Common myeloid progenitor, CD34-positive (primary cell): ENCODE results near the gene AGAP1.

Experiments used
- CTCF ChIA-PET: fragments of 350-600 bp; sonication (Branson Sonifier 250); formaldehyde crosslinking; loops from one replicate; lab custom pipeline; 2021; ENCODE audit warnings: antibody characterized with exemption; lab: Charles Lee
- POLR2A ChIA-PET: fragments of 350-600 bp; sonication (Branson Sonifier 250); formaldehyde crosslinking; loops from one replicate; lab custom pipeline; 2021; ENCODE audit warnings: antibody characterized with exemption; lab: Charles Lee
- DNase-seq, 3 donors: peaks; one replicate each; pipeline versions ENCODE4 v3.0.0 to v3.0.0-alpha.2; 2013
- H3K27ac ChIP-seq, 2 experiments: 1 replicate in 1 of 2; 2 replicates in 1 of 2; pipeline ENCODE4 v1.7.0; 2013; ENCODE audit warnings: inconsistent platforms in 2 of 2, low read length in 2 of 2, mild to moderate bottlenecking in 2 of 2, low read depth in 1 of 2, moderate library complexity in 1 of 2; ENCODE audit not compliant: severe bottlenecking in 2 of 2, insufficient read depth in 1 of 2, poor library complexity in 1 of 2
- H3K27me3 ChIP-seq, 5 experiments: replicated peaks in 2 of 5; 1 replicate in 3 of 5; 2 replicates in 2 of 5; pipeline versions ENCODE4 v1.6.1 to v1.7.0; 2013; ENCODE audit warnings: low read length in 4 of 5, mild to moderate bottlenecking in 2 of 5, moderate library complexity in 2 of 5, inconsistent platforms in 1 of 5; ENCODE audit not compliant: insufficient read depth in 5 of 5, control insufficient read depth in 4 of 5
- H3K36me3 ChIP-seq, 4 experiments: 1 replicate in 2 of 4; 2 replicates in 2 of 4; pipeline versions ENCODE4 v1.6.1 to v1.7.0; 2013; ENCODE audit warnings: low read length in 3 of 4, control low read depth in 1 of 4, mild to moderate bottlenecking in 1 of 4; ENCODE audit not compliant: control insufficient read depth in 4 of 4, insufficient read depth in 4 of 4
- H3K4me1 ChIP-seq, 4 experiments: 1 replicate in 3 of 4; 2 replicates in 1 of 4; pipeline versions ENCODE4 v1.6.1 to v1.7.1; 2013; ENCODE audit warnings: low read length in 3 of 4, mild to moderate bottlenecking in 3 of 4, control low read depth in 1 of 4, inconsistent platforms in 1 of 4, moderate library complexity in 1 of 4; ENCODE audit not compliant: control insufficient read depth in 4 of 4, insufficient read depth in 4 of 4; ENCODE audit errors: control extremely low read depth in 1 of 4
- H3K4me3 ChIP-seq, 7 experiments: 1 replicate in 4 of 7; 2 replicates in 3 of 7; pipeline versions ENCODE4 v1.5.1 to v1.7.0; 2013; ENCODE audit warnings: mild to moderate bottlenecking in 7 of 7, low read length in 6 of 7, moderate library complexity in 6 of 7, inconsistent platforms in 2 of 7, low read depth in 2 of 7, control low read depth in 1 of 7; ENCODE audit not compliant: insufficient read depth in 4 of 7, control insufficient read depth in 1 of 7; ENCODE audit errors: extremely low read depth in 1 of 7
- H3K9me3 ChIP-seq, 5 experiments: 1 replicate in 4 of 5; 2 replicates in 1 of 5; pipeline versions ENCODE4 v1.6.1 to v1.7.1; 2013; ENCODE audit warnings: low read length in 4 of 5, mild to moderate bottlenecking in 2 of 5, inconsistent platforms in 1 of 5, low read depth in 1 of 5, moderate library complexity in 1 of 5; ENCODE audit not compliant: control insufficient read depth in 4 of 5, insufficient read depth in 2 of 5; ENCODE audit errors: control extremely low read depth in 1 of 5
- WGBS: methylation state at CpG from one replicate; pipeline ENCODE4 v1.1.5; 2013; ENCODE audit not compliant: insufficient coverage; 5-methylcytosine and 5-hydroxymethylcytosine counted together

AGAP1 gene

DNA sequence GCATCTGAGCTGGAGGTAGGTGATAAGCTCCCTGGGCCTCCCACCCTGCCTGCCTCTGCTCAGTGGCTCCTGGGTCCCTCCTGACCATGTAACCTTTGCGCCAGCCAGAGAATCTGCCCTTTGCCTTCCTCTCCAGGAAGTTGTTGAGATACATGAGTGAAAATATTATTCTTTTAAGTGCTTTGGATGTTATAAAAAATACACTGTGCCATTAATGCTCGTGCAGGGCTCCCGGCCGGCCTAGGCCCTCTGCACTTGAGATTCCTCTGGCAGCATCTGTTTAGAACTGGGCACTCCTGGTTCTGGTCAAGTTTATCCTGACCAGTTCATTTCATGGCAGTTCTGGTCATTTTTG is 18.8 kb downstream of the AGAP1 start:
- CTCF ChIA-PET, result no interaction called here

DNA sequence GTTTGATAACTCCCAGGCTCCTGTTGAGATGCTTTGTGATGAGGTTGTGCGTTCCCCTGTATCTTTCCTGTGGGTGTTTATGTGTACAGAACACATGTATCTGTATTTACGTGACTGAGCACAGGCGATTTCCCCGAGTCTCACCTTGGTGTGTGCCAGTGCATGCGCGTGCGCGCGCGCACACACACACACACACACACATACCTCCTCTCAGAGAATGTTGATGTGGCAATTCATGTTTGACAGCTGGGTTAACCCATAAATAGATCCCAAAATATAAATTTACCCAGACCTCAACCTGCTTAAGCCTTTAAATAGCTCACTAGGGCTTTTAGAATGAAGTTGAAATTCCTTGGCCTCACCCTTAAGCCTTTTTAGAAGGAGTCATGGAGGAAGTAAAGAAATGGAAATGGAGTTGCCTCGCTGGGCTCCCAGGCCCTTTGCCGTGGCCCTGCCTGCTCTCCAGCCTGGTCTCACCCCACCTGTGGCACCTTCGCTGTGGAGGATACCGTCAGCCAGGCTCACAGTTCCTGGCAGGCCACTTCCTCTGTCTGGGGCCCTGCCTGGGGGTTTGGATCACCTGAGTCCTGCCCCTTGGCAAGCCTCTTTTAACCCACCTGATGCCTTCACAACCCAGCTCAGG is 20.3 kb downstream of the AGAP1 start:
- no peaks in the 10 kb centered on the region for H3K4me1 ChIP-seq
- POLR2A ChIA-PET, result no interaction called here
- peaks cover 0 to 5% (median 0%) of the 10 kb centered on the region in 5 experiments for H3K9me3 ChIP-seq
- H3K27ac ChIP-seq, result no peak overlapping the region
- no peaks in the 10 kb centered on the region for H3K36me3 ChIP-seq
- CTCF ChIA-PET, result no interaction called here
- peaks cover 2 to 29% (median 3%) of the 10 kb centered on the region in 5 experiments for H3K27me3 ChIP-seq
- no peak for DNase-seq
- no peak overlapping the region for H3K4me3 ChIP-seq
- 92% methylated on average over 6 of the region's 14 CpGs for WGBS

More for the DNA sequence above, 18.8 kb downstream of the AGAP1 start:
- H3K36me3 ChIP-seq, result no peaks in the 10 kb centered on the region
- H3K4me3 ChIP-seq, result no peak overlapping the region
- H3K27ac ChIP-seq, result no peak overlapping the region
- no peak for DNase-seq
- peaks cover 0 to 35% (median 0%) of the 10 kb centered on the region in 5 experiments for H3K27me3 ChIP-seq
- H3K4me1 ChIP-seq, result no peaks in the 10 kb centered on the region
- 100% methylated on average over 3 of the region's 4 CpGs for WGBS
- POLR2A ChIA-PET, result no interaction called here
- H3K9me3 ChIP-seq, result peaks cover 0 to 5% (median 0%) of the 10 kb centered on the region in 5 experiments

GRCh38 chr2:235514627-235515363 is 21.0 kb downstream of the AGAP1 start:
- peaks cover 0 to 5% (median 0%) of the 10 kb centered on the region in 5 experiments for H3K9me3 ChIP-seq
- DNase-seq, result no peak
- no peak overlapping the region for H3K4me3 ChIP-seq
- H3K4me1 ChIP-seq, result no peaks in the 10 kb centered on the region
- ChIA-PET CTCF (no interaction called here), POLR2A (no interaction called here)
- H3K27me3 ChIP-seq, result peaks cover 2 to 24% (median 3%) of the 10 kb centered on the region in 5 experiments
- WGBS, result 95% methylated on average over 10 of the region's 10 CpGs
- no peak overlapping the region for H3K27ac ChIP-seq
- H3K36me3 ChIP-seq, result no peaks in the 10 kb centered on the region

DNA sequence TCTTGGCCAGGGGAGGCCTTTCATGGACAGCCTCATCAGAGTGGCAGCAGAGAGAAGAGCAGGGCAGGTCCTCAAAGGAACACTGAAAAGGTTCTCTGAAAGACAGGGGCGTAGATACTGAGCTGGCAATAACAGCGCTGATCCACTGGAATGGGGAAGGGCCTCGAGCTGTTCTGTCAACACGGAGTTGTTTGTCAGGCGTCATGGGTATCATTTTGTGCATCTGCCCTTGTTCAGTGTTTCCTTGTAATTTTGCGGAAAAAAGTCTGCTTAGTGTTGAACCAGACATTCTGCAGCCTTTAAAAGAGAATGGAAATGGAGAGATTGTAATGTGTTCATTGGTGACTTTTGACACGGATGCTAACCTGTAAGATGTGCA is 21.5 kb downstream of the AGAP1 start:
- no peaks in the 10 kb centered on the region for H3K36me3 ChIP-seq
- H3K4me3 ChIP-seq, result no peak overlapping the region
- no peak overlapping the region for H3K27ac ChIP-seq
- CTCF ChIA-PET, result no interaction called here
- WGBS, result 96% methylated on average over 7 of the region's 7 CpGs
- no peak for DNase-seq
- peaks cover 0 to 5% (median 0%) of the 10 kb centered on the region in 5 experiments for H3K9me3 ChIP-seq
- POLR2A ChIA-PET, result no interaction called here
- peaks cover 2 to 24% (median 3%) of the 10 kb centered on the region in 5 experiments for H3K27me3 ChIP-seq
- no peaks in the 10 kb centered on the region for H3K4me1 ChIP-seq

DNA sequence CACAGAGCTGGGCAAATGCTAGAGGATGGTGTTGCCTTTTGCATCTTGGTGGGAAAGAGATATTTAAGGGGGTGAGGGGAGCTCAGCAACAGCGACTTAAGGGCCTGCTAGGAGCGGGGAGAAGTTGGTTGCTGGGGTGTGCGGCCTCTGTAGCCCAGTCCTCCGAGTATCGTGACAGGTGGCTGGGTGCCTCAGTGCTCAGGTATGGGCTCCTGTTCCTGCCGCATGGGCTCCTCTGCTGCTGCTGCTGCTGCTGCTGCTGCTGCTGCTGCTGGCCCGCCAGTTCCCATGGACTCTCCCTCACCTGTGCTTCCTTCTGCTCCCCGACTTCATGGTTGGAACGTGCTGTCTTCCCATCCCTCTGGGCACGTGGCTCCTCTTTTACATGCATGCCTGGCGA is 22.0 kb downstream of the AGAP1 start:
- Histone ChIP-seq H3K36me3 (no peaks in the 10 kb centered on the region), H3K27ac (no peak overlapping the region), H3K27me3 (peaks cover 2 to 21% (median 3%) of the 10 kb centered on the region in 5 experiments), H3K4me1 (no peaks in the 10 kb centered on the region), H3K9me3 (peaks cover 0 to 5% (median 0%) of the 10 kb centered on the region in 5 experiments), H3K4me3 (no peak overlapping the region)
- DNase-seq, result no peak
- ChIA-PET POLR2A (no interaction called here), CTCF (no interaction called here)
- WGBS, result 89% methylated on average over 11 of the region's 11 CpGs

- H3K9me3 ChIP-seq, result peaks cover 0 to 5% (median 0%) of the 10 kb centered on the region in 5 experiments
- DNase-seq, result no peak
Measured at GRCh38 chr2:235516257-235516656, 22.4 kb downstream of the AGAP1 start.

More at GRCh38 chr2:235516257-235516656, 22.4 kb downstream of the AGAP1 start:
- Histone ChIP-seq H3K4me3 (no peak overlapping the region), H3K27ac (no peak overlapping the region), H3K27me3 (peaks cover 2 to 21% (median 3%) of the 10 kb centered on the region in 5 experiments), H3K4me1 (no peaks in the 10 kb centered on the region), H3K36me3 (no peaks in the 10 kb centered on the region)
- ChIA-PET POLR2A (no interaction called here), CTCF (no interaction called here)
- 95% methylated on average over 6 of the region's 6 CpGs for WGBS
